Loucy (cell line): ENCODE data around the gene FRAS1.

ENCODE experiments used
- EZH2phosphoT487 ChIP-seq: fragments of 200-600 bp; IDR thresholded peaks from 2 replicates; pipeline ENCODE4 v1.6.1; 2018; ENCODE audit warnings: antibody characterized with exemption, mild to moderate bottlenecking, moderate library complexity, borderline replicate concordance
- TF ChIP-seq, protein P1 (sequence below): fragments of 200-600 bp; sonication (generic); conservative IDR thresholded peaks from 2 replicates; pipeline ENCODE4 v1.5.1; 2014; ENCODE audit warnings: mild to moderate bottlenecking, antibody characterized with exemption, low read length

DNA sequence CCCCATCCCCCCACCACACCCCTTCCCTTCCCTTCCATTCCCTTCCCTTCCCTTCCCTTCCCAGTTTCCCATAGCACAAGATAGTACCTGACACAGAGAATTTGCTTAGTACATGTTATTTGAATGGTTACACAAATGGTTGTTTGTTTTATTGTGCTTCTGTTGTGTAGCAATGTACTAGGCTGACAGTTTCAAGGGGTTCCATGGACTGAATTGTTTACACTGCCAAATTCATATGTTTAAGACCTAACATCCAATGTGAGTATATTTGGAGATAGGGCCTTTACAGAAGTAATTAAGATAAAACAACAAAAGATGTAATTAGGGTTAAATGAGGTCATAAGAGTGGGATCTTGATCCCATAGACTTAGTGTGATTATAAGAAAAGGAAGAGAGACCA is 133.5 kb downstream of the FRAS1 start:
- no peak for TF ChIP-seq EZH2phosphoT487
- TF ChIP-seq, protein P1, sequence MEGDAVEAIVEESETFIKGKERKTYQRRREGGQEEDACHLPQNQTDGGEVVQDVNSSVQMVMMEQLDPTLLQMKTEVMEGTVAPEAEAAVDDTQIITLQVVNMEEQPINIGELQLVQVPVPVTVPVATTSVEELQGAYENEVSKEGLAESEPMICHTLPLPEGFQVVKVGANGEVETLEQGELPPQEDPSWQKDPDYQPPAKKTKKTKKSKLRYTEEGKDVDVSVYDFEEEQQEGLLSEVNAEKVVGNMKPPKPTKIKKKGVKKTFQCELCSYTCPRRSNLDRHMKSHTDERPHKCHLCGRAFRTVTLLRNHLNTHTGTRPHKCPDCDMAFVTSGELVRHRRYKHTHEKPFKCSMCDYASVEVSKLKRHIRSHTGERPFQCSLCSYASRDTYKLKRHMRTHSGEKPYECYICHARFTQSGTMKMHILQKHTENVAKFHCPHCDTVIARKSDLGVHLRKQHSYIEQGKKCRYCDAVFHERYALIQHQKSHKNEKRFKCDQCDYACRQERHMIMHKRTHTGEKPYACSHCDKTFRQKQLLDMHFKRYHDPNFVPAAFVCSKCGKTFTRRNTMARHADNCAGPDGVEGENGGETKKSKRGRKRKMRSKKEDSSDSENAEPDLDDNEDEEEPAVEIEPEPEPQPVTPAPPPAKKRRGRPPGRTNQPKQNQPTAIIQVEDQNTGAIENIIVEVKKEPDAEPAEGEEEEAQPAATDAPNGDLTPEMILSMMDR, result no peak
